Amniotic epithelial cell (primary cell): ENCODE data around the gene PDCD1LG2.

Experiments
- DNase-seq: peaks from one replicate; pipeline ENCODE4 v3.0.0-alpha.2; 2010; ENCODE audit warnings: low read depth

PDCD1LG2 gene

DNA sequence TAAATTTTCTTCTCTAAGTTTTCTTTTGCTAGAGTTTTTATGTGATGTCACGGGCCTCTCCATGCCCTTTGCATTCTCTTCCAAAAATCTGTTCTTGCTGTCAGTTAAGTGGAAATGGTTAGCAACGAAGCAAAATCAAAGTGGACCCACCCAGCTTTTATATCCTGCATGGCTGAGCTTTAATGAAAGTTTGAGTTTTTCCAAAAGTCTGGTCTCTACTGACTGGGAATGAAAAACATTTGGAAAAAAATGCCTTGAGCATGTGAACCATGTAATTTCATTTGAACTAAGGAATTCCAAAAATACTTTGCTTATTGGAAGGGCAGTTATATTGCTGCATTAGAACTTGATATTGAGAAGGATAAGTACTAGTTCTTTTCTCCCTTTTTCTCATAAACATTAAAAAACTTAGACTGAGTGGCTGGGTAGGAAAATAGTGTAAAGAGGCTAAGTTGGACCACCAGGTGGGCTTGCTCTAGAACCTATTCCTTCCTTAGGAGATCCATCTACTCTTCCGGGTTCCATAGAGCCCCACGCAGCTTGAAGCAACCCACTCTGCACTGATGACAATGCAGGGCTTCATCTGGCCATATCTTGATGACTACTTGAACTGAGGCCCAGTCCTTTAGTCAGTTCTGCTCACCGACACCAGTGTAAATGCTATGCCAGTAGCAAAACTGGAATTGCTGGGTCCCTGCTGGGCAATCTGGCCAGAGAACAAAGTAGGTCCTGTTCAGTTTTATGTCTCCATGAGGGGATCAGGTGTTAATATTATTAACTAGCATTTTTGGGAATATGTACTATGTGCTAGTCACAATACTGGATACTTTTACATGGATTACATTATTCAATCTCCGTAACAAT, 101.2 kb downstream of the PDCD1LG2 start:
- DNase-seq: no peak

DNA sequence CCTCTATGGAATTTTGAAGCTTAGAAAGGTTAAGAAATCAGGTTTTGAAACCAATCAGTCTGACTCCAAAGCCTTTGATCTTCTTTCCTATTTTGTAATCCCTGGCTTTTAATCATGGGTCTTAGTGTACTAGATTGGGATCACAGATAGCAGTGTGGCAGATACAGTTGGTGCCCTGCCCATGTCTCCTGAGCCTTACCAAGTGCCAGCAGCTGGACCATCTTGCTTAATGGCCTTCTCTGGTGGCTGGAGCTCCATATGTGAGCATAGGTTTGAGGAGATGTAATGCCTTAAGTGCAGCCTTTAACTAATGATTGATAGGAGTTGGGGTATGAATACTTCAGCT, 101.8 kb downstream of the PDCD1LG2 start:
- DNase-seq: no peak

DNA sequence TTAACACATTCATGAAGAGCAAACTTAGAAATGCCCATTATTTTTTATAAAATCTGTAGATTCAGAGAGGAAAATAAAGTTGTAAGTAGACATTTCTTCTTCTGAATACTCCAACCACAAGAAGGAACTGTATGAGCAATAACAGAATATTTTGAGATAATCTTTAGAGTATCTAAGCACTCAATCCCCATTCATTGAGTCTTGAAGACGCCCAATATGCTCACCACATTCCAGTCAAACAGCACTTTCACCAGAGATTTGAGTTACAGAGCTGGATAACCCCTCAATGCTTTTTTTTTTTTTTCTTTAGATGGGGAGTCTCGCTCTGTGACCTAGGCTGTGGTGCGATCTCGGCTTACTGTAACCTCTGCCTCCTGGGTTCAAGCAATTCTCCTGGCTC, 103.9 kb downstream of the PDCD1LG2 start:
- DNase-seq: no peak

DNA sequence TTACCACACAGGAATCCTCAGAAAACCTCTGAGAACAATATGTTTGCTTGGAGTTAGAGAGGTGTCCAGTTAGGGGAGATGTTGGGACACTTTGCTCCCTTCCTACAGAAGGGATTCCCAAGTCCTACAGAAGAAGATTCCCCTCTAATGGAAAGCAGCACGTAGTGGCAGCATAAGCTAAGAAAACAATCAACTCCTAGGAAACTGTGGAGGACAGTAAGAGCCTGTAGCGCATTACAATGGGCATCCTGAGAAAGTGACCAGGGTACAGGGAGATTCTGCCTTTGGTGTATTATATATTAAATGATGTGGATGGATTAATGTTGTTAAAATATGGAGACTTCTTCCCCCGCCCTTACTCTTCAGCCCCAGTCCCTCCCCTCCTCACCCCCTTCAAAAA, 104.7 kb downstream of the PDCD1LG2 start:
- no peak for DNase-seq

- no peak for DNase-seq
Measured at GRCh38 chr9:5617749-5618148, 107.4 kb downstream of the PDCD1LG2 start.

GRCh38 chr9:5620494-5620893, 110.2 kb downstream of the PDCD1LG2 start:
- no peak for DNase-seq
